ENCODE measurements around the gene CLDN34. TPM values are rescaled to one million over a fixed set of nuclear protein-coding genes. Genes with fewer than 3 reads are reported as not detected.

Gene CLDN34
- total RNA-seq, 6 experiments from 2014 or later: 0.22 to 0.39 TPM; not detected in 4

DNA sequence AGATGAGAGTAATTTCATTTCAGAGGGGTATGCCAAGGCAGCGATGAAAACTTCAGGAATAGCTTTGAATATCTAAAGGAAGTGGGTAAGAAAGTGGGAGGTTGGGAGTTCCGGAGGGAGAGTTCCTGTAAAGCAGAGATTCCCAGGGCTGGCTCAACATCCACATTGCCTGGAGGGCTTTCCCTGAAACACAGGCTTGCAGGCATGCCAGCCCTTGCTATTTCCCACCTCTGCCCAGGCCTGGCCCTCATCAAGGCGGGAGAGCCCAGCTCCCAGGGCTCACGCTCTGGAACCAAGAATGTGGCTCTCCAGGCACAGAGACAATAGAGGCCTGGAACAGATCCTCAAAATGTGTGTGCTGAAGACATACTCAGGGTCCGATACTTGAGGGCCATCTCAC, 43.8 kb upstream of the CLDN34 start:
- no CpG with 5 or more reads among the region's 5 CpGs for WGBS (ENCODE audit: insufficient coverage, low coverage, low lambda C conversion rate, missing lambda C conversion rate)
- no peak for ATAC-seq
- no peak overlapping the region for H3K4me3 ChIP-seq
- H3K27me3 ChIP-seq: no peaks in the 10 kb centered on the region
- TF ChIP-seq POLR2A (IDR thresholded peaks at IDR 0.05): no peak
- TF ChIP-seq, protein P1, sequence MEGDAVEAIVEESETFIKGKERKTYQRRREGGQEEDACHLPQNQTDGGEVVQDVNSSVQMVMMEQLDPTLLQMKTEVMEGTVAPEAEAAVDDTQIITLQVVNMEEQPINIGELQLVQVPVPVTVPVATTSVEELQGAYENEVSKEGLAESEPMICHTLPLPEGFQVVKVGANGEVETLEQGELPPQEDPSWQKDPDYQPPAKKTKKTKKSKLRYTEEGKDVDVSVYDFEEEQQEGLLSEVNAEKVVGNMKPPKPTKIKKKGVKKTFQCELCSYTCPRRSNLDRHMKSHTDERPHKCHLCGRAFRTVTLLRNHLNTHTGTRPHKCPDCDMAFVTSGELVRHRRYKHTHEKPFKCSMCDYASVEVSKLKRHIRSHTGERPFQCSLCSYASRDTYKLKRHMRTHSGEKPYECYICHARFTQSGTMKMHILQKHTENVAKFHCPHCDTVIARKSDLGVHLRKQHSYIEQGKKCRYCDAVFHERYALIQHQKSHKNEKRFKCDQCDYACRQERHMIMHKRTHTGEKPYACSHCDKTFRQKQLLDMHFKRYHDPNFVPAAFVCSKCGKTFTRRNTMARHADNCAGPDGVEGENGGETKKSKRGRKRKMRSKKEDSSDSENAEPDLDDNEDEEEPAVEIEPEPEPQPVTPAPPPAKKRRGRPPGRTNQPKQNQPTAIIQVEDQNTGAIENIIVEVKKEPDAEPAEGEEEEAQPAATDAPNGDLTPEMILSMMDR (IDR thresholded peaks at IDR 0.05): no peak
- intact Hi-C loops (cut with DNase I): no loop called here
- no peak overlapping the region for H3K27ac ChIP-seq
- H3K4me1 ChIP-seq: no peaks in the 10 kb centered on the region
- no peaks in the 10 kb centered on the region for H3K36me3 ChIP-seq
- H3K9me3 ChIP-seq: no peaks in the 10 kb centered on the region
- DNase-seq: no peak

DNA sequence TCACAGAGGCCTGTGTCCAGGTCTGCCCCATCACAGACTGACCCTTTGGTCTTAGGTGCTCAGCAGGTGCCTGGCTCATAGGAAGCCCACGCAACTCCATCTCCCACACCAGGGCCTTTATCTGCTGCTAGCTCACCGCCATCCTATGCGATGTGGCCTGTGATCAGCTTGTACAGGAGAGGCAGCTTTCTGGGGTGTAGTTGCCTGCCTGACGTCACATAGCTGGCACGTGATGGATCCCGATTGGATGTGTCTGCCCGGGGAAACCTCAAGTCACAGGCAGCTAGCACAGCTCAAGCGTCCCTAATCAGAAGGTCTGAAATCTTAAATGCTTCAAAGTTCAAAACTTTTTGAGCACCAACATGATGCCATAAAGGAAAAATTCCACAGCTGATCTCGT, 41.2 kb upstream of the CLDN34 start:
- Histone ChIP-seq H3K27ac (no peak overlapping the region), H3K4me3 (no peak overlapping the region), H3K4me1 (no peaks in the 10 kb centered on the region), H3K27me3 (no peaks in the 10 kb centered on the region), H3K36me3 (no peaks in the 10 kb centered on the region), H3K9me3 (no peaks in the 10 kb centered on the region)
- intact Hi-C loops (cut with DNase I): no loop called here
- TF ChIP-seq, protein P1 (IDR thresholded peaks at IDR 0.05): no peak
- no peak for TF ChIP-seq POLR2A (IDR thresholded peaks at IDR 0.05)
- WGBS (ENCODE audit: insufficient coverage, low coverage, low lambda C conversion rate, missing lambda C conversion rate): 67% methylated on average over 3 of the region's 9 CpGs
- DNase-seq (no peak), ATAC-seq (no peak)

DNA sequence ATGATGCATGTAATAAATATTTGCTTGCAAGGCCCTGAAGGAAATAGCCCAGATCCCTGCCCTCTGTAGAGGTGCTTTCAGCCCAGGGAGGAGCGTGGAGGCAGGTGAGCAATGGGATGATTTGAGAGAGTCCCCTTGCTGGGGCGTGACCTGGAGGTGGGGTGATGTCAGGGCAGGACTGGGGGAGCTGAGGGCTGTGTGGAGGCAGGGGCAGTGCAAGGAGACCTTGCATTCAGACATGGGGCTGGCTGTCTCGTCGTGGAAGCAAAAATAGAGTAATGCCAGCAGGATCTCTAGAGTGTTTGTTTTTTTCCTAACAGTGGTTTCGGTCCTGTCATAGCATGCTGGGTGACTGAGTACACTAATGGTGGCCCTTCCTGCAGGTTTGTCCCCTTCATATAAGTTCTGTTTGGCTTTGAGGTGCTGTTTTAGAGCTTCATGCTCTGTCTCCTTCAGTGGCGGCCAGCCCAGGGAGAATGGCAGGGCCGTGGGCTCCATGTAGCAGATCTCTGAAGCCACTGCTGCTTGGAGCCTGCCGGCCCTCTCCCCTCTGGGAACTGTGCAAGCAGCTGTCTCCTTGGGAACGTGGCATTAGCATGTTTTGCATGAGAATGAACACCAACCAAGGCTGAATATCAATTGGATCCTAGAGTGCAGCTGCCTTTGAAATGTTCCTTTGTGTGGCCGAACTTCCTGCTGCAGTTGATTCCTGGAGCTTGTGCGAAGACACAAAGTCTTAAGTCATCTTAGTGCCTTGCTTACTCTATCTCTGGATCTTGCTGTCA, 39.3 kb upstream of the CLDN34 start:
- intact Hi-C loops (cut with DNase I): no loop called here
- no peaks in the 10 kb centered on the region for H3K9me3 ChIP-seq
- DNase-seq (no peak), ATAC-seq (no peak)
- H3K27me3 ChIP-seq: no peaks in the 10 kb centered on the region
- H3K27ac ChIP-seq: no peak overlapping the region
- peaks cover 0 to 3% (median 0%) of the 10 kb centered on the region in 4 donors for H3K36me3 ChIP-seq
- WGBS (ENCODE audit: insufficient coverage, low coverage, low lambda C conversion rate, missing lambda C conversion rate): 31% methylated on average over 3 of the region's 11 CpGs
- no peak overlapping the region for H3K4me3 ChIP-seq
- TF ChIP-seq POLR2A (IDR thresholded peaks at IDR 0.05): no peak
- TF ChIP-seq, protein P1 (IDR thresholded peaks at IDR 0.05): no peak
- H3K4me1 ChIP-seq: no peaks in the 10 kb centered on the region

DNA sequence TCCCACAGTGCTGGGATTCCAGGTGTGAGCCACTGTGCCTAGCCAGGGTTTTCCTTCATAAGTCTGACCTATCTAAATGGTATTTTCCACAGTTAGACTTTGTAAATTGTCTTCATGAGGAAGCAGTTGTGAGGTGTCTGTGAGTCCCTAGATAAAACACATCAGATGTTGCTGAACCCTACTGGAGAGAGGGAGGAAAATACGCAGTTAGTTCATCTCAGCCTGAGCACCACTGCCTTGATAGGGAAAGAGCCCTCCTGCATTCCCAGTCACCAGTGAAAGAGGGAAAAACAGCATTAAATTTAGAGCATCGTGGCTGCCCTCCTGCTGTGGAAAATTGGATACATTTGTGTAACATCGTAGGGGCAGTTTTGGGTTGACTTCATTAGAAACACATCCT, 31.7 kb upstream of the CLDN34 start:
- H3K27ac ChIP-seq: no peak overlapping the region
- WGBS (ENCODE audit: insufficient coverage, low coverage, low lambda C conversion rate, missing lambda C conversion rate): 55% methylated on average over 2 of the region's 3 CpGs
- no peaks in the 10 kb centered on the region for H3K4me1 ChIP-seq
- H3K27me3 ChIP-seq: no peaks in the 10 kb centered on the region
- ATAC-seq: no peak
- no peaks in the 10 kb centered on the region for H3K9me3 ChIP-seq
- intact Hi-C loops (cut with DNase I): no loop called here
- TF ChIP-seq, protein P1 (IDR thresholded peaks at IDR 0.05): no peak
- no peak for TF ChIP-seq POLR2A (IDR thresholded peaks at IDR 0.05)
- peaks cover 0 to 12% (median 2%) of the 10 kb centered on the region in 4 donors for H3K36me3 ChIP-seq
- no peak overlapping the region for H3K4me3 ChIP-seq
- DNase-seq: no peak
